ENCODE results near the gene SPEG. TPM values are rescaled to one million over a fixed set of nuclear protein-coding genes. Genes with fewer than 3 reads are reported as not detected.
A peak's percentile ranks its signal among the peaks of the same experiment; 100 is the strongest.

SPEG gene
- total RNA-seq, 4 donors from 2014 or later, result 3.2 to 49.5 (median 10.2) TPM

DNA sequence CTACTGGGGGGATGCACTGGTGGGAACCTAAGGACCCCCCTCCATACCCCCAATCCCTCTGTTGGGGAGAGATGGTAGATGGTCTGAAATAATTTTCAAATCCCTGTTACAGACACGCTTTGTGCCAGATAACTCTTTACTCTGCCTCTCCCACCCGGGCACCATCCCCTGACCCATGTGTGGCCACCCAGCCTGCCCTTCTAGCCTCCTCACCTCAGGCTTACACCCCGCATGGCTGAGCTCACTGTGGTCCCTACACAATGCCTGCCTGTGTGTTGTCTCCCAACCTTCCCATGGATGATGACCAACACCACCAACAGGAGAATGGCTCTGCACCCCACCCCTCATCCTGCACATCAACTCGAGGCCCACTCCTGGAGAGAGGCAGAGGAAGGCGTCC is 15.0 kb downstream of the SPEG start:
- H3K36me3 ChIP-seq, result no peaks in the 10 kb centered on the region
- no peak for TF ChIP-seq POLR2A (IDR thresholded peaks at IDR 0.05)
- TF ChIP-seq, protein P1, sequence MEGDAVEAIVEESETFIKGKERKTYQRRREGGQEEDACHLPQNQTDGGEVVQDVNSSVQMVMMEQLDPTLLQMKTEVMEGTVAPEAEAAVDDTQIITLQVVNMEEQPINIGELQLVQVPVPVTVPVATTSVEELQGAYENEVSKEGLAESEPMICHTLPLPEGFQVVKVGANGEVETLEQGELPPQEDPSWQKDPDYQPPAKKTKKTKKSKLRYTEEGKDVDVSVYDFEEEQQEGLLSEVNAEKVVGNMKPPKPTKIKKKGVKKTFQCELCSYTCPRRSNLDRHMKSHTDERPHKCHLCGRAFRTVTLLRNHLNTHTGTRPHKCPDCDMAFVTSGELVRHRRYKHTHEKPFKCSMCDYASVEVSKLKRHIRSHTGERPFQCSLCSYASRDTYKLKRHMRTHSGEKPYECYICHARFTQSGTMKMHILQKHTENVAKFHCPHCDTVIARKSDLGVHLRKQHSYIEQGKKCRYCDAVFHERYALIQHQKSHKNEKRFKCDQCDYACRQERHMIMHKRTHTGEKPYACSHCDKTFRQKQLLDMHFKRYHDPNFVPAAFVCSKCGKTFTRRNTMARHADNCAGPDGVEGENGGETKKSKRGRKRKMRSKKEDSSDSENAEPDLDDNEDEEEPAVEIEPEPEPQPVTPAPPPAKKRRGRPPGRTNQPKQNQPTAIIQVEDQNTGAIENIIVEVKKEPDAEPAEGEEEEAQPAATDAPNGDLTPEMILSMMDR (IDR thresholded peaks at IDR 0.05), result no peak
- no peak overlapping the region for H3K4me3 ChIP-seq
- peak overlapping the region in 1 of 4 donors; percentile 86 for H3K27ac ChIP-seq
- peaks cover 0 to 11% (median 0%) of the 10 kb centered on the region in 4 donors for H3K4me1 ChIP-seq
- peaks cover 0 to 13% of the 10 kb centered on the region in 2 donors for H3K27me3 ChIP-seq
- no peak for DNase-seq
- peaks cover 0 to 5% (median 0%) of the 10 kb centered on the region in 4 donors for H3K9me3 ChIP-seq

DNA sequence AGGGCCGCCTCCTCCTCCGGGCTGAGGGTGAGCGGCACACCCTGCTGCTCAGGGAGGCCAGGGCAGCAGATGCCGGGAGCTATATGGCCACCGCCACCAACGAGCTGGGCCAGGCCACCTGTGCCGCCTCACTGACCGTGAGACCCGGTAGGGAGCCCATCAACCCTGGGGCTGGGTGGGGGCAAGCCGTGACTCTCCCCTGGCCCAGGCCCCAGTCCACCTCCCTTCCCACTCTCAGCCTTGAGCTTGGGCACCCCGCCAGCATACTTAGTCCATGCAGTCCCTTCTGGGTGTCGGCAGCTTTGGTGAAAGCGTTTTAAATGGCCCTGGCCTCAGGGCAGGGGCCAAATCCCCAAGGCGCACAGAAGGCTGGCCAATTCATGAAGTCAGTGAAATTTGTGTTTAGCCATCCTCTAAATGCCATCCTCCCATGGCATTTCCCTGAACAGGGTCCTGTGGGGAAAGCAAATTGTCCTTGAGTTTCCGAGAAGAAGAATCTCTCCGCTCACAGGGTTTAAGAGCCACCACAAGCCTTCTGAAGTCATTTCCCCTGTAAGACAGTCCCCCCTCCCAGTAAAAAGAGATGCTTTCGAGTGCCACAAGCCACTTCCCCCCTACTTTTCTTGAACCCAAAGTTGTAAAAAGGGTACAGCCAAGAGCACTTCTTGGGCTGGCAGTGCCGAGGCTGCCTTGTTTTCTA is 17.2 kb downstream of the SPEG start:
- Histone ChIP-seq H3K27ac (peak overlapping the region in 3 of 4 donors; percentile 17 to 87 (median 57)), H3K9me3 (peaks cover 0 to 5% (median 0%) of the 10 kb centered on the region in 4 donors), H3K36me3 (no peaks in the 10 kb centered on the region), H3K4me3 (no peak overlapping the region), H3K27me3 (peaks cover 0 to 13% of the 10 kb centered on the region in 2 donors), H3K4me1 (peaks cover 0 to 11% (median 0%) of the 10 kb centered on the region in 4 donors)
- DNase-seq, result no peak
- TF ChIP-seq, protein P1 (IDR thresholded peaks at IDR 0.05), result no peak
- TF ChIP-seq POLR2A (IDR thresholded peaks at IDR 0.05), result no peak

DNA sequence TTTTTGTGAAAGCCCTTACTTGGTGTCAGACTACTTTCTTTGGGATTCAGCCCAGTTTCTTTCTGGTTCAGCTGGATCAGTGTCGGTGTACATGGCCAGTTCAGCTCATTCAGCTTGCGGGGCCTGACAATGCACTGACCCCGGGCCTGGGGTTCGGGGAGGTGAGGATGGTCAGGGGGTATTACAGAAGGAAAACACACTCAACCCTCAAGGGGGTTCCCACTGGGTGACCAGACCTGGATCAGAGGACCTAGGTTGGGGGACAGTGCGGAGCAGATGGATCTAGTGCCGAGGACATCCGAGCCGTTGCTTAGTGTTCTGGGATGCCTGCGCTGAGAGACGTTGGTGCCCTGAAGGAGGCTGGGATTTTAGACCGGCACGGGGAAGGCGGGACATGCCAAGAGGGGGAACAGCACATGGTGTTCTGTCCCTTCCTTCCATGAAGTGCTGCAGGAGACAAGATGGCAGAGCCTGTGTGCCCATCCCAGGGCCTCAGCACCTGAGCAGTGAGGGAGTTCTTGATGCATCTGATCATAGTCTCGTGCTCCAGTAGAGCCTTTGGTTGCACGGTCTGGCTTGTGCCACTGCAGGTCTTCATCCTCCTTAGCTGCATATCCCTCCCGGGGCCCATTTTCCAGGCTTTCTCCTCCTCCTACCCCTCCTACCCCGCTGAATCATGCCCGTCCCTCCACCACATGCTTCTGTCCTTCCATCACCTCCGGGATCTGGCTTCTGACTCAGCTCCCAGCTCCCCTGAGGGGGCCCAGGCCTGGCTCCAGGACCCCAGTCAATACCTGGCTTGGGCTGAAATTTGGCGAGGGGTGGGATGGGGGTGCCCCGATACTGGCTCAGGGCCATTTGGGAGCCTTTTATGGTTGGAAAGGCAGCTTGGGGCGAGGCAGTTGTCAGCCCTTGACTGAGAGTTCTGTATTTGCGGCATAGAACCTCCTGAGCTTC is 18.0 kb downstream of the SPEG start:
- H3K36me3 ChIP-seq, result no peaks in the 10 kb centered on the region
- peaks cover 0 to 11% (median 0%) of the 10 kb centered on the region in 4 donors for H3K4me1 ChIP-seq
- no peak for DNase-seq
- TF ChIP-seq POLR2A (IDR thresholded peaks at IDR 0.05), result no peak
- TF ChIP-seq, protein P1 (IDR thresholded peaks at IDR 0.05), result no peak
- peaks cover 0 to 5% (median 0%) of the 10 kb centered on the region in 4 donors for H3K9me3 ChIP-seq
- H3K4me3 ChIP-seq, result no peak overlapping the region
- peak overlapping the region in 3 of 4 donors; percentile 17 to 87 (median 57) for H3K27ac ChIP-seq
- H3K27me3 ChIP-seq, result peaks cover 0 to 12% of the 10 kb centered on the region in 2 donors

DNA sequence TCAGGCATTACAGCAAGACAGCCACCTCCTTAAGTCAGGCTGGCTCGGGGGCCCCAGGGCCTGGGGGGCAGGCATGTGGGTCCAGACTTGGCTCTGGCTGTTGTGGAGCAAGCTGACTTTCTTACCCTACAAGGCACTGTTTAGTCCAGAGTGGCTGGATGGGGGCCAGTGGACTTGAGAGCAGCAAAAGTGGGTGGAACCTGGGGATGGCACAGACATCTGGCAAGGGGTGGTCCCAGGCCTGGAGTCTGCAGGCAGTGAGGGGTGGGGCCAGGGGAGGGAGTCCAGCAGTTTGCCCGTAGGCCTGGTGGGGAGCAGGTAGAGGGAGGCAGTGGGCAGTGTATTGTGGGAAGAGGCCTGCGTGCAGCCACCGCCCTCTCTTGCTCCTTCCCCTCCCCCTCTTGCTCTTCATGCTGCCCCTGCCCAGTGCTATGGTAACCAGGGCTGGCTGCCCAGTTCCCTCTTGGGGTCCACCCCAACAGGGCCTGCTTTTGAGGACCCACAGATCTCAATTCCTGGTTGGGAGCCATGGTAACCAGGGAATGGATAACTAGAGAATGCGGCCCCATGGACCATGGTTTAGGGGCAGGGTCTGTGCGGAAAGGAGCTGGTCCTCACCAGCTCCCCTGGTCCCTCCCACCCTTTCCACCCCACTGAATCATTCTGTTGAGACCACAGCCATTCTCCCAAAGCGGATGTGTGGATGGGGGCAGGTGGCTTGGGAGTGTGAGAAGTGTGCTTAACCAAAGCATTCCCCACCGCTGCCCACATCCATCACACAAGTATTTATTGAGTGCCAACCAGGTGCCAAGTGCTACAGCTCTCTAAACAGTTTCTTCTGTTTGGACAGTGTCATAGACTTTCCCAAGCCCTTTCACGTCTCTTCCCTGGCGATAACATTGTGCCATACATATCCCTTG is 19.3 kb downstream of the SPEG start:
- no peak for TF ChIP-seq POLR2A (IDR thresholded peaks at IDR 0.05)
- TF ChIP-seq, protein P1 (IDR thresholded peaks at IDR 0.05), result no peak
- Histone ChIP-seq H3K4me1 (peaks cover 0 to 4% (median 0%) of the 10 kb centered on the region in 4 donors), H3K36me3 (no peaks in the 10 kb centered on the region), H3K9me3 (no peaks in the 10 kb centered on the region), H3K4me3 (no peak overlapping the region), H3K27me3 (no peaks in the 10 kb centered on the region), H3K27ac (peak overlapping the region in 2 of 4 donors; percentile 57 to 87)
- no peak for DNase-seq

DNA sequence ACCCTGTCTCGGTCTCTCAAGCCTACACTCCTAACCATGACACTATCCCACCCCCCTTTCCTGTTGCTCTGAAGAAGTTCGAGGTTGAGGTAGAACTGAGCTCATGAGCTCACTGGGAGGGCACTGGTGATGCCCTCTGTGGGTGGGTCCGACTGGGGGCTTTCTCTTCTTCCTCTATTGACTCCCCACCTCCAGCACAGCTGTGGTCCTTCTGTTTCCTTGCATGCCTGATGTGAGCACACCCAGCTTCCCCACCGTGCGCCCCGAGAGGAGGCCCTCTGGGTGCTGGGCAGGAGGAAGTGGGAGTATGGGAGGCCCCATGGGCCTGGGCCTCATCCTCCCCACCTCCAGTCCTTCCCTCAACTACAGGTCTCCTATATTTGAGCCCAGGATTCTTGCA is 20.9 kb downstream of the SPEG start:
- H3K9me3 ChIP-seq, result no peaks in the 10 kb centered on the region
- no peak for TF ChIP-seq POLR2A (IDR thresholded peaks at IDR 0.05)
- H3K27me3 ChIP-seq, result no peaks in the 10 kb centered on the region
- no peaks in the 10 kb centered on the region for H3K4me1 ChIP-seq
- no peak overlapping the region for H3K4me3 ChIP-seq
- DNase-seq, result no peak
- H3K36me3 ChIP-seq, result no peaks in the 10 kb centered on the region
- H3K27ac ChIP-seq, result no peak overlapping the region

All from Peyer's patch (tissue), 4 donors.